H1 (cell line): Measurements from ENCODE around the gene SIAH3. TPM values are rescaled to one million over a fixed set of nuclear protein-coding genes. Genes with fewer than 3 reads are reported as not detected.

ENCODE experiments used
- CTCF ChIA-PET: fragments of 300-600 bp; sonication (Branson Sonifier 250); formaldehyde crosslinking; loops from one replicate; lab custom pipeline; 2021; ENCODE audit not compliant: partially characterized antibody; lab: Charles Lee
- POLR2A ChIA-PET: fragments of 300-600 bp; sonication (Branson Sonifier 250); formaldehyde crosslinking; loops from one replicate; lab custom pipeline; 2021; ENCODE audit warnings: inconsistent platforms; ENCODE audit not compliant: partially characterized antibody; lab: Charles Lee
- DNase-seq, 2 experiments: peaks; one replicate each; pipeline versions ENCODE4 v3.0.0 to v3.0.0-alpha.2; 2010 to 2022; ENCODE audit warnings: low spot score in 2 of 2, low read depth in 1 of 2, mixed read lengths in 1 of 2
- FAIRE-seq: peaks from 2 replicates; lab custom pipeline; 2011; peaks lifted over from hg19 to GRCh38; lab: Jason Lieb, UNC
- H2AFZ ChIP-seq: 2 replicates; pipeline ENCODE4 v1.8.1; 2012; ENCODE audit warnings: low read length, inconsistent platforms
- H2AK5ac ChIP-seq: 2 replicates; pipeline ENCODE4 v1.6.1; 2013; ENCODE audit warnings: low read depth, low read length
- H2BK120ac ChIP-seq: replicated peaks from 2 replicates; pipeline ENCODE3; 2013; ENCODE audit warnings: low read depth, low read length, inconsistent platforms
- H2BK12ac ChIP-seq: 2 replicates; pipeline ENCODE4 v1.6.1; 2013; ENCODE audit warnings: low read depth, low read length
- H2BK15ac ChIP-seq: 2 replicates; pipeline ENCODE4 v1.6.1; 2013; ENCODE audit warnings: low read length
- H2BK20ac ChIP-seq: 2 replicates; pipeline ENCODE4 v1.6.1; 2013; ENCODE audit warnings: low read length
- H2BK5ac ChIP-seq: 2 replicates; pipeline ENCODE4 v1.6.1; 2013; ENCODE audit warnings: low read depth, low read length
- H3K14ac ChIP-seq: 2 replicates; pipeline ENCODE4 v1.6.1; 2013; ENCODE audit warnings: inconsistent platforms; ENCODE audit not compliant: insufficient read length
- H3K18ac ChIP-seq: 2 replicates; pipeline ENCODE4 v1.6.1; 2013; ENCODE audit warnings: low read length; ENCODE audit errors: extremely low read depth
- H3K23ac ChIP-seq: 2 replicates; pipeline ENCODE4 v1.6.1; 2013; ENCODE audit warnings: inconsistent platforms; ENCODE audit not compliant: insufficient read length
- H3K23me2 ChIP-seq: 2 replicates; pipeline ENCODE4 v1.6.1; 2013; ENCODE audit warnings: low read depth, low read length
- H3K27ac ChIP-seq: 2 replicates; pipeline ENCODE4 v1.6.1; 2011; ENCODE audit warnings: low read depth, low read length, inconsistent platforms
- H3K27me3 ChIP-seq, 4 experiments: replicated peaks in 1 of 4; 1 replicate in 1 of 4; 2 replicates in 3 of 4; pipeline versions ENCODE4 v1.6.1 to v1.8.1; 2011 to 2013; ENCODE audit warnings: low read length in 3 of 4, mild to moderate bottlenecking in 3 of 4, inconsistent platforms in 2 of 4, mixed read lengths in 2 of 4, moderate library complexity in 1 of 4; ENCODE audit not compliant: control insufficient read depth in 3 of 4, insufficient read depth in 3 of 4; ENCODE audit errors: extremely low read depth in 1 of 4
- H3K36me3 ChIP-seq, 4 experiments: 2 replicates each; pipeline versions ENCODE4 v1.6.1 to v1.8.1; 2011 to 2013; ENCODE audit warnings: mild to moderate bottlenecking in 4 of 4, low read length in 3 of 4, moderate library complexity in 2 of 4, control low read depth in 1 of 4, inconsistent platforms in 1 of 4; ENCODE audit not compliant: insufficient read depth in 4 of 4, control insufficient read depth in 2 of 4
- H3K4ac ChIP-seq: replicated peaks from 2 replicates; pipeline ENCODE3; 2013; ENCODE audit warnings: low read length, low read depth, mixed read lengths, inconsistent platforms; ENCODE audit not compliant: insufficient read length
- H3K4me1 ChIP-seq, 4 experiments: replicated peaks in 1 of 4; 1 replicate in 1 of 4; 2 replicates in 3 of 4; pipeline versions ENCODE4 v1.6.1 to v1.8.1; 2011 to 2013; ENCODE audit warnings: low read length in 3 of 4, inconsistent platforms in 2 of 4, mixed read lengths in 1 of 4; ENCODE audit not compliant: insufficient read depth in 4 of 4, control insufficient read depth in 3 of 4
- H3K4me2 ChIP-seq, 2 experiments: 2 replicates each; pipeline versions ENCODE4 v1.6.1 to v1.8.1; 2011 to 2013; ENCODE audit warnings: low read depth in 2 of 2, low read length in 2 of 2, control low read depth in 1 of 2, inconsistent platforms in 1 of 2, mild to moderate bottlenecking in 1 of 2; ENCODE audit not compliant: insufficient read depth in 1 of 2
- H3K4me3 ChIP-seq, 4 experiments: fragments of 200-600, 300-600 bp in 1 of 4; sonication (generic), shearing (Covaris generic), sonication (Bioruptor Twin) in 1 of 4; 2 replicates each; pipeline versions ENCODE4 v1.5.1 to v1.8.1; 2011 to 2016; ENCODE audit warnings: low read length in 4 of 4, low read depth in 3 of 4, control low read depth in 2 of 4, inconsistent platforms in 2 of 4, mild to moderate bottlenecking in 2 of 4, mixed read lengths in 1 of 4, moderate library complexity in 1 of 4; ENCODE audit not compliant: insufficient read depth in 2 of 4; ENCODE audit errors: extremely low read depth in 1 of 4
- H3K56ac ChIP-seq: replicated peaks from 2 replicates; pipeline ENCODE3; 2013; ENCODE audit warnings: low read depth, mild to moderate bottlenecking, mixed read lengths, low read length, inconsistent platforms; ENCODE audit not compliant: insufficient read length
- H3K79me1 ChIP-seq: 2 replicates; pipeline ENCODE4 v1.6.1; 2013; ENCODE audit warnings: low read depth, low read length, control low read depth
- H3K79me2 ChIP-seq, 2 experiments: 2 replicates each; pipeline versions ENCODE4 v1.6.1 to v1.8.1; 2012 to 2013; ENCODE audit warnings: low read length in 2 of 2, mild to moderate bottlenecking in 2 of 2, inconsistent platforms in 1 of 2; ENCODE audit not compliant: insufficient read depth in 2 of 2, control insufficient read depth in 1 of 2
- H3K9ac ChIP-seq, 4 experiments: replicated peaks in 1 of 4; 1 replicate in 1 of 4; 2 replicates in 3 of 4; pipeline versions ENCODE4 v1.6.1 to v1.8.1; 2011 to 2013; ENCODE audit warnings: low read depth in 3 of 4, low read length in 3 of 4, control low read depth in 2 of 4, mild to moderate bottlenecking in 2 of 4, moderate library complexity in 2 of 4, inconsistent platforms in 1 of 4; ENCODE audit errors: extremely low read depth in 1 of 4
- H3K9me3 ChIP-seq, 2 experiments: 2 replicates each; pipeline versions ENCODE4 v1.6.1 to v1.8.1; 2012 to 2013; ENCODE audit warnings: mild to moderate bottlenecking in 2 of 2, moderate library complexity in 2 of 2, control low read depth in 1 of 2, inconsistent platforms in 1 of 2, low read depth in 1 of 2, low read length in 1 of 2, mixed read lengths in 1 of 2; ENCODE audit not compliant: insufficient read depth in 2 of 2
- H4K20me1 ChIP-seq, 2 experiments: replicated peaks in 1 of 2; 2 replicates each; pipeline versions ENCODE3 to v1.8.1; 2011 to 2013; ENCODE audit warnings: inconsistent platforms in 2 of 2, low read length in 2 of 2, mild to moderate bottlenecking in 1 of 2; ENCODE audit not compliant: insufficient read depth in 2 of 2, control insufficient read depth in 1 of 2
- H4K5ac ChIP-seq: 2 replicates; pipeline ENCODE4 v1.6.1; 2013; ENCODE audit warnings: low read length, low read depth, mixed read lengths, inconsistent platforms; ENCODE audit not compliant: insufficient read length
- H4K8ac ChIP-seq: 2 replicates; pipeline ENCODE4 v1.8.0; 2013; ENCODE audit warnings: mild to moderate bottlenecking, moderate library complexity, low read length, inconsistent platforms; ENCODE audit not compliant: insufficient read depth; ENCODE audit errors: extremely low read depth
- H4K91ac ChIP-seq: replicated peaks from 2 replicates; pipeline ENCODE3; 2013; ENCODE audit warnings: low read length, mixed read lengths, inconsistent platforms; ENCODE audit not compliant: insufficient read length
- CHD2 ChIP-seq: IDR thresholded peaks from 2 replicates; pipeline ENCODE4 v1.6.1; 2012; ENCODE audit warnings: low read length, improper control_type of control experiment
- POLR2AphosphoS5 ChIP-seq: IDR thresholded peaks from 2 replicates; pipeline ENCODE4 v1.6.1; 2011; ENCODE audit warnings: low read depth, low read length
- SAP30 ChIP-seq: fragments of 300-600 bp; sonication (generic); IDR thresholded peaks from 2 replicates; pipeline ENCODE4 v1.7.1; 2012; ENCODE audit warnings: low read length, moderate library complexity, mild to moderate bottlenecking, inconsistent platforms; ENCODE audit not compliant: insufficient read depth, insufficient replicate concordance
- ZNF274 ChIP-seq: IDR thresholded peaks from 2 replicates; pipeline ENCODE4 v1.7.0; 2012; ENCODE audit warnings: low read length, borderline replicate concordance; ENCODE audit errors: extremely low read depth
- polyA plus RNA-seq, 7 experiments: library from polyadenylated mRNA; depleted of rRNA in 3 of 7; stranded (reverse) in 5 of 7; unstranded in 2 of 7; fragments of >200 nt in 5 of 7; fragments of 200-250 nt in 2 of 7; gene quantifications; 1 replicate in 5 of 7; 2 replicates in 1 of 7; 4 replicates in 1 of 7; pipeline versions ENCODE4 v1.2.1 to v1.2.3, GENCODE V29; 2011 to 2013; ENCODE audit warnings: missing spikeins in 2 of 7, mixed read lengths in 2 of 7
- total RNA-seq: library from RNA; stranded (reverse); fragmentation: NEBNext Ultra II Directional; extraction: Animal tissue kit (Norgen Biotek cat#: 25700); gene quantifications from 2 replicates; pipeline ENCODE4 v1.2.1, GENCODE V29; 2021

Gene SIAH3
- total and polyA plus RNA-seq, 2 of the 8 experiments (the other 6 are each of a cell fraction or from before 2014, with no cell fraction given), result 0.15 to 0.17 TPM

DNA sequence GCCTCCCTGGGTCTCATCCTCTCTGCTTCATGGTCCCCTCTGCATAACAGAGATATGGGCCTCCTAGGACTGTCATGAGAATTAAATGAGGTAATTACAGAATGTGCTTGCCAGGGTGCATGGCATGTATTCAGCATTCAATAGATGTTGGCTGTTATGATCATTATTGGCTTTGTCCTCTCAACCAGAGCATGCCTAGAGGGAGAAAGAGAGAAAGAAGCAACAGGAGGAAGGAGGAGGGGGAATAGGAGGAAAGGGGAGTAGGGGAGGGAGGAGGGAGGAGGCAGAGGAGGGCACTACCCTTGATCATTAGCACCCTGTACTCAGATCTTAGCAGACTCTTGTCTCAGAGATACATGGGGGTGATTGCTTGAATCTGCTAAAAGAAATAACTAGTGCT, 41.0 kb upstream of the SIAH3 start:
- Histone ChIP-seq H2BK120ac (no peak overlapping the region), H2AFZ (no peak overlapping the region), H2AK5ac (no peak overlapping the region), H4K5ac (no peak overlapping the region), H2BK15ac (no peak overlapping the region), H3K36me3 (no peaks in the 10 kb centered on the region), H3K4me2 (no peak overlapping the region; a peak in 1 of 4 replicates), H3K18ac (no peak overlapping the region), H2BK5ac (no peak overlapping the region), H3K9me3 (no peaks in the 10 kb centered on the region), H3K9ac (no peak overlapping the region), H3K4me1 (no peaks in the 10 kb centered on the region; a peak in 1 of 7 replicates), H3K79me2 (no peaks in the 10 kb centered on the region), H3K4me3 (no peak overlapping the region), H4K8ac (no peak overlapping the region), H3K23me2 (no peaks in the 10 kb centered on the region; the same call in 1 of the 2 replicates), H3K14ac (no peak overlapping the region), H4K91ac (no peak overlapping the region), H2BK12ac (no peak overlapping the region), H2BK20ac (no peak overlapping the region), H3K79me1 (no peaks in the 10 kb centered on the region), H3K27ac (no peak overlapping the region), H3K27me3 (no peaks in the 10 kb centered on the region), H3K56ac (no peak overlapping the region), H3K23ac (no peak overlapping the region), H3K4ac (no peak overlapping the region), H4K20me1 (no peaks in the 10 kb centered on the region)
- DNase-seq (no peak), FAIRE-seq (no peak)
- ChIA-PET CTCF (interaction anchor here (0.8 to 1.2 kb wide), 2 partner anchors 15 to 90 kb away, joined by 3 to 5 read pairs; no protein-coding TSS in a partner anchor), POLR2A (no interaction called here)
- TF ChIP-seq SAP30, result no peak
- no peak for TF ChIP-seq CHD2
- no peak for TF ChIP-seq POLR2AphosphoS5
- no peak for TF ChIP-seq ZNF274
